Neural crest cell (in vitro differentiated cells): Measurements from ENCODE around the gene SDK1. TPM values are rescaled to one million over a fixed set of nuclear protein-coding genes. Genes with fewer than 3 reads are reported as not detected.

Source experiments
- DNase-seq: peaks from one replicate; pipeline ENCODE4 v3.0.0; 2021; ENCODE audit warnings: low read depth, mixed read lengths, low spot score
- H3K27ac Mint-ChIP-seq: one replicate; pipeline ENCODE4 v1.8.0; 2021; ENCODE audit warnings: mild to moderate bottlenecking, mixed read lengths; ENCODE audit not compliant: unreplicated experiment
- H3K27me3 Mint-ChIP-seq: 2 replicates; pipeline ENCODE4 v1.8.0; 2021; ENCODE audit warnings: low read depth, mild to moderate bottlenecking, mixed read lengths
- H3K36me3 Mint-ChIP-seq: 2 replicates; pipeline ENCODE4 v1.8.0; 2021; ENCODE audit warnings: low read depth, mild to moderate bottlenecking, mixed read lengths
- H3K4me1 Mint-ChIP-seq: 2 replicates; pipeline ENCODE4 v1.8.0; 2021; ENCODE audit warnings: mixed read lengths
- H3K4me3 Mint-ChIP-seq: one replicate; pipeline ENCODE4 v1.8.0; 2021; ENCODE audit warnings: mild to moderate bottlenecking, mixed read lengths
- H3K9me3 Mint-ChIP-seq: 2 replicates; pipeline ENCODE4 v1.8.0; 2021; ENCODE audit warnings: mixed read lengths
- CTCF ChIP-seq: fragments of 200-600 bp; sonication (generic); conservative IDR thresholded peaks from 2 replicates; pipeline ENCODE4 v1.5.0; 2021; ENCODE audit warnings: antibody characterized with exemption, mild to moderate bottlenecking
- total RNA-seq: library from RNA; stranded (reverse); gene quantifications from 2 replicates; pipeline ENCODE4 v1.2.1, GENCODE V29; 2021

SDK1 gene
- total RNA-seq, 1 donor from 2014 or later, result 11.6 TPM

DNA sequence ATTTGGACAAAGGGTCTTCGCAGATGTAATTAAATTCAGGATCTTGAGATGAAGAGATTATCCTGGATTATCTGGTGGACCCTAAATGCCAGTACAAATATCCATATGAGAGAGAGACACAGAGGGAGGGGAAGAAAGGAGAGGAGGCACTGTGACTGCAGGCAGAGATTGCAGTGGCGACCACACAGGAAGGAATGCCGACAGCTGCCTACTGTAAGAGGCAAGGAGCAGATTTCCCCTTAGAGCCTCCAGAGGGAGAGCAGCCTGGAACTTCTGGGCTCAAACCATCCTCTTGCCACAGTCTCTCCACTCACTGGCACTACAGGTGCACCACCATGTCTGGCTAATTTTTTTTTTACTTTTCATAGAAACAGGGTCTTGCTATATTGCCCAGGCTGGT, 152.3 kb downstream of the SDK1 start:
- DNase-seq, result no peak
- H3K27ac Mint-ChIP-seq, result no peak overlapping the region
- no peaks in the 10 kb centered on the region for H3K27me3 Mint-ChIP-seq
- no peak for TF ChIP-seq CTCF
- H3K4me1 Mint-ChIP-seq, result no peaks in the 10 kb centered on the region
- no peaks in the 10 kb centered on the region for H3K36me3 Mint-ChIP-seq
- peaks cover 9% of the 10 kb centered on the region for H3K9me3 Mint-ChIP-seq
- H3K4me3 Mint-ChIP-seq, result no peak overlapping the region

DNA sequence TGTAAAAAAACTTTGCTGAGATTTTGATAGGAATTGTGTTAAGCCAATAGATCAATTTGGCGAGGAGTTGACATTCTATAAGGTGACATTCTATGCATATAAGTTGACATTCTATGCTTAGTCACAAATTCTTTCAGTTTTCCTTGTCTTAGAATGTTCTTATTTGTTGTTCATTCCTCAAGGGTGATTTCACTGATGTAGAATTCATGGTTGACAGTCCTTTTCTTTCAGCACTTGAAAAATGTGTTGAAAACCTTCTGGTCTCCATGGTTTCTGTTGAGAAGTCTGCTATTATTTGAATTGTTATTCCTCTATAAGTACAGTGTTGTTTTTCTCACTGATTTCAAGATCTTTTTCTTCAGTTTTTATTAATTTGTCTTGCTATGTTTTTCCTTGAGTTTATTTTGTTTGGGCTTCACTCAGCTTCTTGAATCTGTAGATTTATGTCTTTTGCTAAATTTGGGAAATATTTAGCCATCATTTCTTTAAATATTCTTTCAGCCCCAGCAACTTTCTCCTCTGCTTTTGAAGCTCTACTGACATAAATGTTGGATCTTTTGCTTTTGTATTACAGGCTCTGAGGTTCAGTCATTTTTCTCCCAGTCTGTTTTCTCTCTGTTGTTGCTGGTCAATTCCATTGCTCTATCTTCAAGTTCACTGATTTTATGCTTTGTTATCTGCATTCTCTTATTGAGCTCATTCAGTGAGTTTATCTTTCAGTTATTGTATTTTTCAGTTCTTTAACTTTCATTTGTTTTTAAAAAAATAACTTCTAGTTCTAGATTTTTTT, 154.9 kb downstream of the SDK1 start:
- Mint-ChIP-seq H3K4me1 (no peaks in the 10 kb centered on the region), H3K36me3 (no peaks in the 10 kb centered on the region), H3K27ac (no peak overlapping the region), H3K27me3 (no peaks in the 10 kb centered on the region), H3K9me3 (peaks cover 11% of the 10 kb centered on the region), H3K4me3 (no peak overlapping the region)
- DNase-seq, result no peak
- TF ChIP-seq CTCF, result no peak

GRCh38 chr7:3459111-3459510, 158.1 kb downstream of the SDK1 start:
- DNase-seq, result no peak
- Mint-ChIP-seq H3K36me3 (no peaks in the 10 kb centered on the region), H3K4me3 (no peak overlapping the region), H3K27ac (no peak overlapping the region), H3K9me3 (peaks cover 14% of the 10 kb centered on the region), H3K27me3 (no peaks in the 10 kb centered on the region), H3K4me1 (no peaks in the 10 kb centered on the region)
- TF ChIP-seq CTCF, result no peak

GRCh38 chr7:3461923-3462322, 160.9 kb downstream of the SDK1 start:
- H3K9me3 Mint-ChIP-seq, result peaks cover 12% of the 10 kb centered on the region
- no peaks in the 10 kb centered on the region for H3K27me3 Mint-ChIP-seq
- DNase-seq, result no peak
- H3K27ac Mint-ChIP-seq, result no peak overlapping the region
- TF ChIP-seq CTCF, result no peak
- H3K4me1 Mint-ChIP-seq, result no peaks in the 10 kb centered on the region
- H3K4me3 Mint-ChIP-seq, result no peak overlapping the region
- H3K36me3 Mint-ChIP-seq, result no peaks in the 10 kb centered on the region

DNA sequence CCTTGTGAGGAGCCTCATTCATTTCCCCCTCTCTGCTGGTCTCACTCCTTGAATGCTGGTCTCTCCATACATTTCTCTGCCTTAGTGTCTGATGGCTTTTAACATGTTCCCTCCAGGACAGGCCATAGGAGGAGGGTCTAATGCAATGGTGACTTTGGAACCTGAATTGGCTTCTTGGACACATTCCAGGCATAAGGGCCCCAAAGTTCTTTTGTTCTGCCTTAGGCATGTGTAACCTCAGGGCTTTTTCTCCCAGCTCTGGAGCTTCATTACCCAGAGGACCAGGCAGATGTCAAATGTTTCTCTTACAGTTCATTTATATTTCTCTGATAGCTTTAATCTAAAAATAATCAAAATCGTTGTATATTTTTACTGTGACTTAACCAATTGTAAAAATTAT, 162.6 kb downstream of the SDK1 start:
- Mint-ChIP-seq H3K27me3 (no peaks in the 10 kb centered on the region), H3K4me3 (no peak overlapping the region), H3K4me1 (no peaks in the 10 kb centered on the region), H3K9me3 (peaks cover 4% of the 10 kb centered on the region), H3K27ac (no peak overlapping the region), H3K36me3 (no peaks in the 10 kb centered on the region)
- DNase-seq, result no peak
- no peak for TF ChIP-seq CTCF
